NCI-H1105 treated with DMSO at 0.1 percent for 48 hours (cell line): ENCODE measurements around the gene ZNF385D.

Experiments
- DNase-seq: peaks from one replicate; lab custom pipeline; 2025; lab: John Stamatoyannopoulos, UW

The ZNF385D gene

DNA sequence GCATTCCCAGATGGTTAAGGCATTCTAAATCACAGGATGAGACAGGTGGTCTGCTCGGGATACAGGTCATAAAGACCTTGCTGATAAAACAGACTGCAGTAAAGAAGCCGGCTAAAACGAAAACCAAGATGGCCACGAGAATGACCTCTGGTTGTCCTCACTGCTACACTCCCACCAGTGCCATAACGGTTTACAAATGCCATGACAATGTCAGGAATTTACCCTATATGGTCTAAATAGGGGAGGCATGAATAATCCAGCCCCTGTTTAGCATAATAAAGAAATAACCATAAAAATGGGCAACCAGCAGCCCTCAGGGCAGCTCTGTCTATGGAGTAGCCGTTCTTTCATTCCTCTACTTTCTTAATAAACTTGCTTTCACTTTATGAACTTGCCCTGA is 151.1 kb downstream of the ZNF385D start:
- no peak for DNase-seq

DNA sequence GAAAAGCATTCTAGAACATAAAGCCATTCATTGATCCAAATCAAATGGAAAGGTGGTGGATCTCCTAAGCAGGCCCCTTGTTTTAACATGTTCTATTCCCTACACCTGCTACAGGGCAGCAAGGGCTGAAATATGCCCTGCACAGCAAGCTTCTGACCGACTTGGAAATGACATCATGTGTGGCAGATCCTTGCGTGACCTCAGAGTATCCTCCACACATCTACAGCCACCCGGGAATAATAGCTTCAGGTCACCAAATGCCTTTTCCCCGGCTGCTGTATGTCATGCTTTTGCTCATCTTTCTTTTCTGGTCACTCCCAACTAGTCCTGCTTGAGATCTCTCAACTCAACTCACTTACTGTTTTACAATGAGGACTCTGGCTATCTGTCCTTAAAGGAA is 158.2 kb downstream of the ZNF385D start:
- no peak for DNase-seq

DNA sequence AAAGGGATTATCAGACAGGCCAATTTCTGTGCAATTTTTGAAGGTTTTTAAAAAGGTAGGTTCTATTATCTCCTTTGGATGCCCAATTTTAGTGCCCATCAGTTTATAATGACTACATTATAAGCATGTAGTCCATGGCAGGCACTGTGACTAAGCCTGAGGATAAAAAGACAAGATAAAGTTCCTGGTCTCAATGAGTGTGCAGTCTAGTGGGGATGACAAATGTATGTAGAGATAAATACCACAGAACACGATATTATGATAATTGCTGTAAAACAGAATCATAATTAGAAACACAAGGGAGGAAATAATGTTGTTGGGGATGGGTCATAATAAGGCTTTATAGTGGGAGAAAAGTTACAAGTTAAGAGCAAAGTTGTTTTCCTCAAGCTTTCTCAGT is 163.1 kb downstream of the ZNF385D start:
- DNase-seq, result no peak

DNA sequence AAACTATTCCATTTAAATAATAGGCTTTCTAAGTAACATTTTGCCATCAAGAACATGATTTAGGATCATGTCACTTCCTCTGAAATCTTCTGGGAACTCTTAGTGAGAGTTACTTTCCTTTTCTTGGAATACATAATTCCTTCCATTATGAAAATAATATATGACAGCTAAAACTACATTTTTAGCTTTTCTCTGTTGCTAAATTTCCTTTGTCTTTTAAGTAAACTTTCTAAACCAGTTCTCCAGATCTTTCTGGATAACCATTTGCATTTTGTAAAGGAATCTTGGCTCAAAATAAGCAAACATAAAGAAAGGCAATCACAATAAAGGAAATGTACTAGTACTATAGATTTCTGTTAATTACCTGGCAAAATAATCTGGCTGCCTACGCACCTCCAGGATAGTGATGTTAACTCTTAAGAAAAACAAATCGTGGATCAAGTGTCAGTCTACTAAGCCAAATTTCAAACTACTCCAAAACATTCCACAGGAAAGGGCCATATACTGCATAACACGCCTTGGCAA is 165.7 kb downstream of the ZNF385D start:
- no peak for DNase-seq

DNA sequence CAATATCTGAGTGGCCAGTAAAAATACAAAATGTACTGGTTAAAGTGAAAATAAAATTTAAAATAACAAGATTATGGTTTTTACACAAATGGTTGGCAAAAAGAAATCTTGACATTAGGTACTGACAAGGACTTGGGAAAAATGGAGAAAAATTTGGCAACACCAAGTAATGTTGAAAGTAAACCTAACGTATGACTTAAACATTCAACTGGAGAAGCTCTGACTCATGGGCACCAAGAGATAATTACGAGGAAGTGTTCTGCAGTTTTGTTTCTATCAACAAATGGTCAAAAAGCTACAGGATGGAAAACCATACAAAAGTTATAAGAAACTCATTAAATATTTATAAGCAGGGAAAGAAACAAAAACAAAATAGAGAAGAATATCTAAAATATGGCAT is 177.7 kb downstream of the ZNF385D start:
- DNase-seq, result no peak

DNA sequence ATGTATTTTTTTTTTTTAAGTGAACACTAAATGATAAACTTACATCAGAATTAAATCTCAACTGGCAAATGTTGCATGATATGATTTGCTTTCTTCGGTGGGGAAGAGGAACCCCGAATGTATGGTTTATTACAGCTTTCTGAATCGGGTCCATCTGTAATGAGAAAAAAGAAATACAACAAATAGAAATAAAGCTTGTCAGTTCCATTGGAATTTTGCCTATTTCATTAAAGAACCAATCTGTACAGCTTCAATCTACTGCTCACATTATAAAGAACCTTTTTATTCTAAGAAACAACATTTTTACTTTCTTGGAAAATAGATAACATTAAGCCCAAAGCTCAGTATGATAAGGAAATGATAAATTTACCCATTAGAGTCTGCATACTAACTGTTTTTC is 186.5 kb downstream of the ZNF385D start:
- DNase-seq, result no peak

DNA sequence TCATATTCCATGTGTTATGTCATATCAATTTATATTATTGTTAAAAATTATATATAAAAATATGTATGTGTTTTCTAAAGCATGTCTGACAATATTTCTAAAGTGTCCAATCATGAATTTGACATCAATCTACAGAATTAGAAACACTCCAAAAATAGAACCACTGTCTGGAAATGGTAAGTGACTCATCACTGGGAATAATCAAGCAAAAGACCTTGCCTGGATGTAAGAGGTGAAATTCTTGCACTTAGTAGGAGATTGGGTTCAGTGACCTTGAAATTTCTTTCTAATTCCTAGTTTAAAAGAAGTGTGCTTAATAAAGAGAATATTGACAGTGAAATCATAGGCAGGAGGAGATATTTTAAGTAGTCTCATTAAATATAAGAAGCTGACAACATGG is 188.8 kb downstream of the ZNF385D start:
- DNase-seq, result no peak

DNA sequence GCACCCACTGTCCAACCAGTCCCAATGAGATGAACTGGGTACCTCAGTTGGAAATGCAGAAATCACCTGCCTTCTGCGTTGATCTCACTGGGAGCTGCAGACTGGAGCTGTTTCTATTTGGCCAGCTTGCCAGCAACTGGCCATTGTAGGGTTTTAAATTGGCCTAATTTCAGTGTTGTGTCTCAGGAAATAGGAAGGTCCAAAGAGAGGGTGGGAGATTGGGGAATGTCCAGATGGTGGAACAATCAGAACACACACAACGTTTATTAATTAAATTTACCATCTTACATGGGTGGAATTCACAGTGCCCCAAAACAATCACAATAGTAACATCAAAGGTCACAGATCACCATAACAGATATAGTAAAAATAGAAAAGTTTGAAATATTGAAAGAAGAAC is 189.5 kb downstream of the ZNF385D start:
- DNase-seq, result no peak

DNA sequence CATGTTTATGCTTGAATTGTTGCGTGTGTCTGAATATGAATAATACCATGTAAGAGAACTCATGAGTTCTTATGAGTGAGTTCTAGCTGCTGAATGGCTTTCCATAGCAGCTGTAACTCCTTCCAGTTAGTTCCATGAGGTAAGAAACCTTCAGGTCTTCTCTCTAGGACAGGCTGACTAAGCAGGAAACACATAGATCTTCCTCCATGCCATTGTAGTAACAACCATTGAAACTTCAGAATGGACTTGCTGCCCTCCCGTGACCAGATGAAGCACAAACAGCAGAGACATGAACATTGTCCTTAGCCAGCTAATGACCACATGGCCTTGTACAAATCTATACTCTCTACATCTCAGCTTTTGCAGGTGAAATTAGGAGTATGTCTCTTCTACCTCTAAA is 200.0 kb downstream of the ZNF385D start:
- DNase-seq, result no peak

DNA sequence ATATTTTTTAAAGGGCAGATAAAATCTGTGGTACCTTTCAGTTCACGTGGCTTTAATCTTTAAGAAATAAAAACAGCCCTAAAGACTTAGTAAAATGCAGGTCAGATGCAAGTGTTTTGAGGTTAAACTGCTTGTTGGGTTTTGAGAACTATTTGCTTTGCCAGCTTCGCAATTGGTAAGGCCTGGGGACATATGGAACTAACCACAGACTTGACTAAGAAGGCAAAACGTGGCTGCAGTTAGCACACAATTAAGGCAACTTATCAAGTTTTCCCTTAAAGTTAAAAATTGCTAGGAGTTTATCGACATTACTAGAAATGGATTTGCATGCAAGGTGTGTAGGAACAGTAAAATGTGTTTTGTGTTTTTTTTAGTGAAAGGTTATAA is 206.9 kb downstream of the ZNF385D start:
- no peak for DNase-seq

DNA sequence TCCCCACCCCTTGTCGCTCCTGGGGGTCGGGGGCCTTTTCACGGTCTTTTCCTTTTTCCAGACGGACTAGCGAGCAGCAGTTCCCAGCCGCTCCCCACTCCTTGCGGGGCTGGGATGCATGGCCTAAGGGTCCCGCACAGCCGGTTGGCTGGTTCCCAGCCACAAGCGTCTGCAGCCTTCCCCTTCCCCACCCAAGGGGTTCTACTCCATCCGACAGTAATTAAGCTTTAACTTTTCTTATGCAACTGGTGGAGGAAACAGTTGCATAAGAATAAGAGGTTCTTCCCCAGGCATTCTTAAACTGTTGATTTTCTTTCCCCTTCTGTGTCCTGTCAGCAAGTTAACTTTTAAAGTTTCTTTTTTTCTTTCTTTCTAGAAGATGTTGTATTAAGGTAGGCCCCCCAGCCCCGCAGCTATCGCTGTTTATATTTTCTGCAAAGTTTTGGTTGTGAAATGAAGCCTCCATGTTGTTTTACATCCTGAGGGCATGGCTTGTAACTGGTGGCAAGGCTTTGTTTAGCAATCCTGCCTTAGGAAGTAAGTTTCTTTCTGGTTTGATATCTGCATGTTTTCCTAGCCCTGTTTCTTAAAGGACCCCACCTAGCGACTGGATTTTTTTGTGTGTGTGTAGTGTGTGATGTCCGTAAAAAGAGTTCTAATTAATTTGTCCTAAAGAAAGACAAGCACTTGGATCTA is 207.5 kb downstream of the ZNF385D start:
- no peak for DNase-seq

DNA sequence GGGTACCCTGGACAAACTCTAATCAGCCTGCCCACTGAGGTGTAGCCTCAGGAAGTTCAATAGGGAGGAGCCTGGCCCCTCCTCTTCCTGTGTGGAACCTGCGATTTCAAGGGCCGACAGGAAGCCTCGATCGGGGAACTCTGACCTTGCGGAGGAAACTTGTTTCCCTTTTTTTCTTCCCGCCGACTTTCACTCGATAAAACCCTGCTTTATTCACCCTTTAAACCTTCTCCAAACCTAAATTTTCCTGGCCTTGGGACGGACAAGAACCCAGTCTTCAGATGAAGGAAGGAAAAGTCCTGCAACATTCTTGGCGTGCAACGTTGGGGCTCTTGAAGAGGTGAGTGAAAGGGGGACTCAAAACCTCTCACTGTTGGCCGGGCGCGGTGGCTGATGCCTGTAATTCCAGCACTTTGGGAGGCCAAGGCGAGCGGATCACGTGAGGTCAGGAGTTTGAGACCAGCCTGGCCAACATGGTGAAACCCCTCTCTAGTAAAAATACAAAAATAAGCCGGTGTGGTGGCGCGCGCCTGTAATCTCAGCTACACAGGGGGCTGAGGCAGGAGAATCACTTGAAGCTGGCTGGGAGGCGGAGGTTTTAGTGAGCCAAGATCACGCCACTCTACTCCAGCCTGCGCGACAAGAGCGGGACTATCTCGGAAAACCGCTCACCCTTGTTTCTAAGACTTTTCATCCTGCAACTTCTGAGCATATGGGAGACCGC is 208.2 kb downstream of the ZNF385D start:
- DNase-seq, result no peak

DNA sequence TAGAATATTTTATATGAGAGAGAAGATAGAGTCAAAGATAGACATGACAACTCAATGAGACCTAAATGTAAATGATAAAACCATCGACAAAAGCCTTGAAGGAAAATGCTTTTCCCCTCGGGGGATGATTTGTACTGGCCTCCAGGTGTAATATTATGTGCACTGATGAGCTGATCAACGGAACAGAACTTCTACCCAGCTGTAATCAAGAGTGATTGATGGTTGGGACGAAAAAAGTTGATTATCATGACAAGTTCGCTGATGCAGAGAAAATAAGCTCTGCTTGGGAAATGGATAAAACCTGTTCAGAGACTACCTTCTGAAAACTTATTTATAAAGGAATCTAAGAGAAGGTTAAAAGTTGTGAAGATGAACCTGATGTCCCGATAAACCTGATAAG is 210.7 kb downstream of the ZNF385D start:
- DNase-seq, result no peak

DNA sequence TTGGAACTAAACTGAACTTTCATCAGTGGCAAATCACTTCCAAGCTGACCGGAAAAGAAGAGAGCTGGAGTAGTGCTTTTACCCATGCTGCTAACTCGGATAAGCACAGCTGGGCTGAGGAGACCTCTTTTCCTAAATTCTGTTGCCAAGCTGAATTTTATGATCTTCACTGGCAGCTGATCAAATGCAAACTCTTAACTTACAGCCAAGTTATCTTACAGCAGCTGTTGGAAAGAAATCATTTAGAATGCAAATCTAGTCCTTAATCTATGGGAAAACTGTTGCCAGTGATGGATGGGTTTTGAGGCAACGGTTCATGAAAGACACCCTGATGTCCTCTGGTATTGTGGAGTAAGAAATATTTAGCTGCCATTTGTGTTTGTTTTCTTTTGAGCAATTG is 216.5 kb downstream of the ZNF385D start:
- DNase-seq, result peak; percentile 21

DNA sequence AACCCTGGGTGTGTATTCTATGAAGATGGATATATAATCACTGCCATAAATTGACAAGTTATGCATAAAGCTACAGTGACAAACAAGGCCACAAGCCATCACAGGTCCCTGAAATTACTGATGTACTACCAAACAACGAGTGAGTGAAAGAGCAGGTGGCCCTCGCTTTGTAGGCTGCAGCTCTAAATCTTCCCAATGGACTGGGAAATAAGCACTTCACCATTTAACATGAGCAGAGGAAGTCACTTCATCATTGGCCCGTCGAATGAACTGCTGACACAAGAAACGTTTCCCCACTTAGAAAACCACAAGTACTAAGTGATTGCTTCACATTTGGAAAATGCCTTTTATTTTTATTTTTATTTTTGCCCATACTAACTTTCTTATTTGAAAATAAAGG is 218.0 kb downstream of the ZNF385D start:
- peak; percentile 4 for DNase-seq

DNA sequence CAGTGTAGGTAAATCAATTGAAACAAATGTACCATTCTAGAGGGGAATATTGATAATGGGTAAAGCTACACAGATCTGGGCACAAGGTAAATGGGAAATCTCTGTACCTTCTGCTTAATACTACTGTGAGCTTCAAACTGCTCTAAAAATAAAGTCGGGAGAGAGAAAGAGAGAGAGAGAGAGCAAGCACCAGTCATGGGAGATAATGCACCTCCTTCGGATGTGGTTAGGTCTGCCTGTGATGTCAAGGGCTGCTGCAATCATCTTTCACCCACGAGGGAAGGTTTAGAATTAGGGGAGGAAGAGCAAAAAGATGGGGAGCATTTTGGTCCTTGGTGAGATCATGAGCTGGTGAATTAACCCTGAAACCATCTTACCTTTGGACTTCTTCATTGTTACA is 219.1 kb downstream of the ZNF385D start:
- DNase-seq, result no peak

DNA sequence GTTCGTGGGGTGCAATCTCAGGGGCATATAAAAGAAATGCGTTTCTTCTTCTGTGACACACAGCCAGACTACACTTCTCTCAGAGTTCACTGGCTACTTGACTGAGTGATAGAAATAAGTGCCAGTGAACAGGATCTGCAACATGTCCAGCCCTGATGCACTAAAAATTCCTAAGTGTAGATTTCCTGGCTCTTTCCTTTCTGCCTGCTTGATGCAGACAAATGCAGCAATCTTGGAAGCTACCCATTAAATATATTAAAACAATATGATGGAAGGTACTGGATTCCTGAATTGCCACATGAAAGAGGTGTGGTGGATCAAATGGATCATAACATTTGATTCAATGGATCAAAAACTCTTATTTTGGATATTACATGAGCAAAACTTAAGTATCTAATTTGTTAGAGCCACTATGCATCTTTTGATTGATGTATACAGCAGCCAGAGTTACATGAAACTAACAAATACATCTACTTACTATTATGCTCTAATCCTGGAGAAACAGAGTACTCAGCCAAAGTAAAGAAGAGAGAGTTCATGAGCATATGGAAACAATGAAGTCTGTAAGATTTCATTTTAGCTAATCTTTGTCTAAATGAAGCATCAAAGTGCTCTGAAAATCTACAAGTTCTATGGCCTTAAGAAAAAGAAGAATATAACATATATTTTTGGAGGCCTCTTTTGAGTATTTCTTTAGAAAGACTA is 222.6 kb downstream of the ZNF385D start:
- DNase-seq, result no peak

DNA sequence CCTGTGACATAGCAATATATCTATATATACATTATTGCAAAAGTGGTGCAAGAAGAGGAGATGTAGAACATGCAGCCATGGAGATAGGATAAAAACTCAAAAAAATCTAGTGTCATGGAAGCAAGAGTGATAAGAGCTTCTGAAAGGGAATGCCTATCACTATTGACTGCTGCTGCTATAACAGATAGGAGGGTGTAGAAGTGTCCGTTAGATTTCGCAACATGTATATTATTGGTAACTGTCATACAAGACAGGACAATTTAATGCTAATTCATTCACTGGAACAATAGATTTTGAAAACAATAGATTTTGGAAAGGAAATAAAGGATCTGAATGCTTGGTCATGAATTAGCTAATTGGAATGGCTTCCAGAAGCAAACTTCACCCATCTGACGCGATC is 224.5 kb downstream of the ZNF385D start:
- DNase-seq, result no peak

DNA sequence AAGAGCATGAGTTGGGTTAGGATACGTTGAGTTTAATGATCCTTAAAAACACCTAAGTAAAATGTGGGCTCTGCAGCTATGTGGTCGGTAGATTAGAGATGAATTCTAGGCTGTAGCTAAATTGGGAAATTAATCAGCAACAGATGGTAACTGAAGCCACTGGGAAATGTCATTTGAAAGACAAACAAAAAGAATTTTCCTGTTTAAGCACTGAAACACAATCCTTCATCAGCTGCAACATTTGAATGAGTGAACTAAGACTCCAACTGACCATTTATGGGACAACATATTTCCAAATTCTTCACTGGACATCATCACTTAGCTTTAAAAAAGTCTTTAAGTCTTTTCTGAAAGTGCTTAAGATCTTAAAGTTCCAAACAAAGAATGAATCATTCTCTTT is 226.9 kb downstream of the ZNF385D start:
- DNase-seq, result no peak

DNA sequence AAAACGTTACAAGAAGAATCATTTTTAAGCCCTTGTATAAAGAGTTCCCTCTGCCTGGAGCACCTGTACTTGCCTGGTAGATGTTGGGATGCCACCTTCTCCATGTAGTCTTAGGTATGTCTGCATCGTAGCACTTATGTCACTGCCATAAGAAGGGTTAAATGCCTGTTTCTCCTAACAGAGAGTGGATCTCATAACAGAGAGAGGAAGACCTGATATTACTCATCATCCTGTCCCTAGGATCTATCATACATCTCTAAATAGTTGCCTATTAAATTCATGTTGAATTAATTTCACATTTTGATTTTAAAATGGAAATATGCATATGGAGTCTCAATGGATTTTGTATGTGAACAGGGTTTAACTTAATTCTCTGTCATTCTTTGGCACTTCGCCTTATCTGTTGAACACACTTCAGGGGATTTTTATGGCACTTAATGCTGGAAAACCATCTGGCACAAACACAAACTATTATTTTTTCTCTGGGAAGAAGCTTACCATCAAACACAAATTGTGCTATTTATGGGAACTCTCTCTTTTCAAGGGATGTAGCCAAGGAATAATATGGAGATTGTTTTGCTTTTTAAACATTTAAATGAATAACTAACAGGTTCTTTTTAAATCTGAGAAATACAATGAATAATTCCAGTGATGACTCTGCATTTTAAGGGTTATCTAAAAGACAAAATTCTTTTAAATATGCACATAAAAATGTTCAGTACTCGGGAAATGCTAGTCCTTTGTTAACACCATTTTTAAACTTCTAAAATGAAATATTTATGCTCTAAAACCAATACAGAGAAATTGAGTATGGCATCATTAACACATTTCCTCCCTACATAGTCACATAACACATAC is 230.7 kb downstream of the ZNF385D start:
- peak; percentile 12 for DNase-seq

DNA sequence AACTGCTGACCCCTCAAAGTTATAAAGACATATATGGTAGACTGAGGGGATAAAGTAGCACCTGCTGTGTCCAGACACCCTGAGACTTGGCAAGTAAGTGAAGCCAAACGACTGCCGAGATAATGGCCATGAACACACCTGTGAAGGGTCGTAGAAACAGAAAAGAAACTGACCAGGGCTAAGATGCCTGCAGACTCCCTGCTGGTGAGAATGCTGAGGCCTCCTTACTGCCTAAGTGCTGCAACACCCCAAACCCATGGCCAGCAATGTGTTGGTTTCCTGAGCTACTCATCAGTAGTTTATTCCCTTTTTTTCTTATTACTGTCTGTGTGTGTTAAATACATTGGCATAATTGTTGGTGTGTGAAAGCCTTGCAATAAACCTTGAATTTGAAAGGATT is 233.8 kb downstream of the ZNF385D start:
- DNase-seq, result no peak

DNA sequence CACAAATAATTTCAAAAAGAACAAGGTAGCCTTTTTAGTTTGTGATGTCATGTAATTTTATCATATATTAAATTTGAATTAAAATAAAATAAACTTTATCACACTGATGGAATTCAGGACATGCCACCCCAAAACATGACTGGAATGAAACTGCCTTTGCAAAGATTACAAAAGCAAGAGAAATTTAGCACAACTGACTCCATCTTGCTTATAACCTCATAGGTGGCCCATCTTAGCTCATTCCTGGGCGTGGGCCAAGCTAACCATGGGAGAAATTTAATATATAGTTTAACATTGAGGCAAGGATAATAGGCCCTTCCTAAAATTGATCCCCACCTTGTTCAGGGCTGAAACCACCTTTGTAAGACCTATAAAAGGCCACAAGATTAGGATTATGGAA is 235.6 kb downstream of the ZNF385D start:
- no peak for DNase-seq
